B cell (primary cell): ENCODE measurements around the gene HDAC7. TPM values are rescaled to one million over a fixed set of nuclear protein-coding genes. Genes with fewer than 3 reads are reported as not detected.

Experiments used
- ATAC-seq: fragments of 200-7000 bp; cut with Tn5 transposase; one replicate; pipeline ENCODE4 v1.10.0; 2021; ENCODE audit warnings: low read depth, mild to moderate bottlenecking, moderate number of reproducible peaks, moderate library complexity
- CTCF ChIA-PET: fragments of 350-600 bp; sonication (Branson Sonifier 250); formaldehyde crosslinking; loops from one replicate; lab custom pipeline; 2021; ENCODE audit warnings: antibody characterized with exemption, inconsistent platforms; lab: Charles Lee
- POLR2A ChIA-PET: fragments of 350-600 bp; sonication (Branson Sonifier 250); formaldehyde crosslinking; loops from one replicate; lab custom pipeline; 2021; ENCODE audit warnings: antibody characterized with exemption; lab: Charles Lee
- DNase-seq: peaks from one replicate; pipeline ENCODE4 v3.0.0; 2013
- H2AFZ ChIP-seq: 2 replicates; pipeline ENCODE4 v1.6.1; 2012; ENCODE audit warnings: mild to moderate bottlenecking, low read depth, low read length; ENCODE audit not compliant: insufficient read depth, poor library complexity, severe bottlenecking
- H3K27ac ChIP-seq, 2 donors: 1 replicate in 1 of 2; 2 replicates in 1 of 2; pipeline ENCODE4 v1.5.1; 2012 to 2013; ENCODE audit warnings: low read length in 2 of 2, mild to moderate bottlenecking in 2 of 2, moderate library complexity in 1 of 2
- H3K27me3 ChIP-seq, 4 experiments: fragments of 200-600 bp in 1 of 4; sonication (generic) in 1 of 4; replicated peaks in 1 of 4; 1 replicate in 2 of 4; 2 replicates in 2 of 4; pipeline versions ENCODE4 v1.6.1 to v1.7.0; 2013 to 2016; ENCODE audit warnings: low read length in 3 of 4, mild to moderate bottlenecking in 2 of 4, mixed read lengths in 1 of 4, moderate library complexity in 1 of 4; ENCODE audit not compliant: insufficient read depth in 4 of 4, control insufficient read depth in 3 of 4; ENCODE audit errors: control extremely low read depth in 1 of 4
- H3K36me3 ChIP-seq, 2 experiments: replicated peaks in 1 of 2; 1 replicate in 1 of 2; 2 replicates in 1 of 2; pipeline versions ENCODE4 v1.6.1 to v1.7.1; 2013; ENCODE audit warnings: low read length in 1 of 2; ENCODE audit not compliant: insufficient read depth in 2 of 2, control insufficient read depth in 1 of 2; ENCODE audit errors: control extremely low read depth in 1 of 2, extremely low read depth in 1 of 2
- H3K4me1 ChIP-seq, 2 donors: fragments of 200-600 bp in 1 of 2; sonication (generic) in 1 of 2; 1 replicate in 1 of 2; 2 replicates in 1 of 2; pipeline versions ENCODE4 v1.5.1 to v1.6.1; 2013 to 2017; ENCODE audit warnings: low read length in 2 of 2; ENCODE audit not compliant: control insufficient read depth in 2 of 2, insufficient read depth in 2 of 2
- H3K4me2 ChIP-seq: replicated peaks from 2 replicates; pipeline ENCODE3; 2012; ENCODE audit warnings: mild to moderate bottlenecking, low read depth, low read length; ENCODE audit not compliant: poor library complexity, severe bottlenecking
- H3K4me3 ChIP-seq, 5 experiments: fragments of 200-600 bp in 1 of 5; sonication (generic) in 1 of 5; 1 replicate in 3 of 5; 2 replicates in 2 of 5; pipeline versions ENCODE4 v1.5.1 to v1.7.0; 2011 to 2016; ENCODE audit warnings: low read length in 4 of 5, mild to moderate bottlenecking in 4 of 5, low read depth in 2 of 5, control low read depth in 1 of 5, moderate library complexity in 1 of 5; ENCODE audit not compliant: insufficient read depth in 1 of 5; ENCODE audit errors: control extremely low read depth in 1 of 5, extremely low read depth in 1 of 5
- H3K79me2 ChIP-seq: fragments of 200-600 bp; sonication (generic); one replicate; pipeline ENCODE4 v1.6.0; 2016; ENCODE audit warnings: low read length; ENCODE audit not compliant: control insufficient read depth, insufficient read depth
- H3K9ac ChIP-seq: fragments of 200-600 bp; sonication (generic); 2 replicates; pipeline ENCODE4 v1.6.1; 2017; ENCODE audit warnings: mild to moderate bottlenecking, low read length, moderate library complexity
- H3K9me3 ChIP-seq, 3 donors: one replicate each; pipeline versions ENCODE4 v1.6.1 to v1.7.1; 2013; ENCODE audit warnings: low read length in 2 of 3; ENCODE audit not compliant: control insufficient read depth in 2 of 3, insufficient read depth in 1 of 3; ENCODE audit errors: control extremely low read depth in 1 of 3
- H4K20me1 ChIP-seq: 2 replicates; pipeline ENCODE4 v1.6.0; 2012; ENCODE audit warnings: mild to moderate bottlenecking, low read length; ENCODE audit not compliant: insufficient read depth, control insufficient read depth, poor library complexity, severe bottlenecking
- H3K27ac Mint-ChIP-seq: one replicate; pipeline ENCODE4 v1.8.0; 2021; ENCODE audit warnings: mixed read lengths
- H3K27me3 Mint-ChIP-seq: one replicate; pipeline ENCODE4 v1.8.0; 2021; ENCODE audit warnings: mixed read lengths
- H3K4me1 Mint-ChIP-seq: one replicate; pipeline ENCODE4 v1.8.0; 2021; ENCODE audit warnings: mixed read lengths
- H3K4me3 Mint-ChIP-seq: one replicate; pipeline ENCODE4 v1.8.0; 2021; ENCODE audit warnings: mixed read lengths
- H3K9me3 Mint-ChIP-seq: one replicate; pipeline ENCODE4 v1.8.0; 2022; ENCODE audit warnings: mixed read lengths; ENCODE audit not compliant: insufficient read depth
- CTCF ChIP-seq: fragments of 200-600 bp; IDR thresholded peaks from one replicate; pipeline ENCODE4 v1.8.0; 2022; ENCODE audit warnings: antibody characterized with exemption, mild to moderate bottlenecking
- EZH2 ChIP-seq: IDR thresholded peaks from 2 replicates; pipeline ENCODE4 v1.6.1; 2012; ENCODE audit warnings: borderline replicate concordance, low read depth, mild to moderate bottlenecking, moderate library complexity, low read length; ENCODE audit not compliant: insufficient read depth, poor library complexity, severe bottlenecking
- WGBS: methylation state at CpG from one replicate; pipeline ENCODE4 v1.1.5; 2013; ENCODE audit warnings: missing lambda C conversion rate; ENCODE audit not compliant: insufficient coverage; 5-methylcytosine and 5-hydroxymethylcytosine counted together
- intact Hi-C: fragments of 100-400 bp; cut with micrococcal nuclease; formaldehyde crosslinking; loops from one replicate; pipeline ENCODE4 v1.10.0; 2022
- polyA plus RNA-seq: library from polyadenylated mRNA; depleted of rRNA; stranded (reverse); fragments of >200 nt; gene quantifications from 2 replicates; pipeline ENCODE4 v1.2.3, GENCODE V29; 2012
- total RNA-seq, 2 donors: library from RNA; stranded (reverse); fragments of 120-200 nt in 1 of 2; gene quantifications; 1 replicate in 1 of 2; 2 replicates in 1 of 2; pipeline versions ENCODE4 v1.2.3 to v1.2.4, GENCODE V29; 2013 to 2022

The HDAC7 gene
- total and polyA plus RNA-seq, 2 donors (not counting 1 experiment from before 2014, with no cell fraction given), result 87.2 to 178 TPM

GRCh38 chr12:47782372-47782770 lies 37.3 kb downstream of the HDAC7 start:
- Mint-ChIP-seq H3K4me1 (peaks cover 14% of the 10 kb centered on the region), H3K27ac (no peak overlapping the region), H3K4me3 (no peak overlapping the region), H3K9me3 (no peaks in the 10 kb centered on the region), H3K27me3 (no peaks in the 10 kb centered on the region)
- Histone ChIP-seq H3K9me3 (no peaks in the 10 kb centered on the region), H3K9ac (no peak overlapping the region), H3K36me3 (peaks cover 2 to 44% of the 10 kb centered on the region in 2 experiments), H3K4me2 (no peak overlapping the region), H3K4me1 (peaks cover 0 to 4% of the 10 kb centered on the region in 2 donors), H3K79me2 (no peaks in the 10 kb centered on the region), H4K20me1 (peaks cover 21% of the 10 kb centered on the region), H2AFZ (no peak overlapping the region), H3K4me3 (no peak overlapping the region), H3K27ac (no peak overlapping the region), H3K27me3 (no peaks in the 10 kb centered on the region)
- 87% methylated on average over 8 of the region's 8 CpGs for WGBS
- DNase-seq, result no peak
- ChIA-PET CTCF (interaction anchor here (0.8 to 20.0 kb wide), 10 partner anchors 9 to 131 kb away, joined by 3 to 584 read pairs (median 28); partner anchors contain the start of genes ENDOU, RPAP3 and SLC48A1), POLR2A (interaction anchor here (0.9 kb wide), 1 partner anchor 56 kb away, joined by 3 read pairs; no protein-coding TSS in a partner anchor)
- intact Hi-C loops, result no loop called here
- TF ChIP-seq EZH2 (no peak), CTCF (no peak)
- no peak for ATAC-seq

GRCh38 chr12:47781479-47782371 lies 38.0 kb downstream of the HDAC7 start:
- no peaks in the 10 kb centered on the region for H3K9me3 ChIP-seq
- H3K9me3 Mint-ChIP-seq, result no peaks in the 10 kb centered on the region
- H3K27ac Mint-ChIP-seq, result peak overlapping the region; percentile 56
- H3K79me2 ChIP-seq, result peaks cover 3% of the 10 kb centered on the region
- no peak overlapping the region for H3K4me3 Mint-ChIP-seq
- peaks cover 0 to 4% of the 10 kb centered on the region in 2 donors for H3K4me1 ChIP-seq
- H4K20me1 ChIP-seq, result peaks cover 28% of the 10 kb centered on the region
- H3K4me1 Mint-ChIP-seq, result peaks cover 14% of the 10 kb centered on the region
- CTCF ChIA-PET, result interaction anchor here (0.8 to 20.0 kb wide), 14 partner anchors 9 to 130 kb away, joined by 3 to 584 read pairs (median 6); partner anchors contain the start of genes ENDOU, RPAP3 and SLC48A1
- H3K36me3 ChIP-seq, result peaks cover 0 to 37% of the 10 kb centered on the region in 2 experiments
- no peak overlapping the region for H3K9ac ChIP-seq
- no peak for DNase-seq
- TF ChIP-seq CTCF (no peak), EZH2 (no peak)
- no peak overlapping the region for H2AFZ ChIP-seq
- intact Hi-C loops, result no loop called here
- no peaks in the 10 kb centered on the region for H3K27me3 ChIP-seq
- POLR2A ChIA-PET, result interaction anchor here (0.9 to 1.4 kb wide), 3 partner anchors 26 to 57 kb away, joined by 3 to 4 read pairs (median 3); no protein-coding TSS in a partner anchor
- H3K4me3 ChIP-seq, result no peak overlapping the region
- no peak overlapping the region for H3K4me2 ChIP-seq
- no peaks in the 10 kb centered on the region for H3K27me3 Mint-ChIP-seq
- no peak overlapping the region for H3K27ac ChIP-seq
- WGBS, result 88% methylated on average over 9 of the region's 13 CpGs
- no peak for ATAC-seq
